ENCODE measurements around the gene CETN3.

Gene CETN3

GRCh38 chr5:90409318-90410177 lies at the start of gene CETN3:
Gene CETN3 (minus strand): TSS chr5:90409756. CDS start chr5:90409661, 95 bp downstream.
- peak; percentile 93 to 96 for DNase-seq

GRCh38 chr5:90446961-90447360 lies 37.4 kb upstream of the CETN3 start:
- DNase-seq = no peak

- no peak for DNase-seq
Observed at GRCh38 chr5:90440644-90441043, 31.1 kb upstream of the CETN3 start.

GRCh38 chr5:90438100-90438499 lies 28.5 kb upstream of the CETN3 start:
- DNase-seq = no peak

- no peak for DNase-seq
Observed at GRCh38 chr5:90437663-90438062, 28.1 kb upstream of the CETN3 start.

- no peak for DNase-seq
Observed at GRCh38 chr5:90434116-90434714, 24.7 kb upstream of the CETN3 start.

- DNase-seq = no peak
Observed at GRCh38 chr5:90424245-90424644, 14.7 kb upstream of the CETN3 start.

- DNase-seq = no peak
Observed at GRCh38 chr5:90421136-90421535, 11.6 kb upstream of the CETN3 start.

GRCh38 chr5:90418214-90418613 lies 8.7 kb upstream of the CETN3 start:
- DNase-seq = no peak

- no peak for DNase-seq
Observed at GRCh38 chr5:90410178-90410762, 714 bp upstream of the CETN3 start.

GRCh38 chr5:90408571-90409317 lies 812 bp downstream of the CETN3 start:
- DNase-seq = no peak

GRCh38 chr5:90406466-90406865 lies 3.1 kb downstream of the CETN3 start:
- DNase-seq = no peak

GRCh38 chr5:90402521-90403255 lies 6.9 kb downstream of the CETN3 start:
- DNase-seq = no peak

- no peak for DNase-seq
Observed at GRCh38 chr5:90399251-90399650, 10.3 kb downstream of the CETN3 start.

GRCh38 chr5:90398726-90399125 lies 10.8 kb downstream of the CETN3 start:
- no peak for DNase-seq

GRCh38 chr5:90395005-90395404 lies 14.6 kb downstream of the CETN3 start:
- no peak for DNase-seq

GRCh38 chr5:90390928-90391327 lies 18.6 kb downstream of the CETN3 start:
- no peak for DNase-seq

GRCh38 chr5:90390326-90390725 lies 19.2 kb downstream of the CETN3 start:
- DNase-seq = no peak

- no peak for DNase-seq
Observed at GRCh38 chr5:90387508-90387907, 22.0 kb downstream of the CETN3 start.

GRCh38 chr5:90386099-90386710 lies 23.4 kb downstream of the CETN3 start:
- DNase-seq = no peak

GRCh38 chr5:90384389-90384788 lies 25.2 kb downstream of the CETN3 start:
- DNase-seq = no peak

- DNase-seq = no peak
Observed at GRCh38 chr5:90383903-90384302, 25.7 kb downstream of the CETN3 start.
